G401.6 (cell line): Measurements from ENCODE around the gene AVP.
"Not testable (repeated sequence)": the region's sequence is repeated elsewhere in the genome, so short reads cannot be mapped to it uniquely, and the experiment has no call there.

ENCODE experiments used
- FAIRE-seq: peaks from 2 replicates; lab custom pipeline; 2012; peaks lifted over from hg19 to GRCh38; lab: Jason Lieb, UNC

Gene AVP

DNA sequence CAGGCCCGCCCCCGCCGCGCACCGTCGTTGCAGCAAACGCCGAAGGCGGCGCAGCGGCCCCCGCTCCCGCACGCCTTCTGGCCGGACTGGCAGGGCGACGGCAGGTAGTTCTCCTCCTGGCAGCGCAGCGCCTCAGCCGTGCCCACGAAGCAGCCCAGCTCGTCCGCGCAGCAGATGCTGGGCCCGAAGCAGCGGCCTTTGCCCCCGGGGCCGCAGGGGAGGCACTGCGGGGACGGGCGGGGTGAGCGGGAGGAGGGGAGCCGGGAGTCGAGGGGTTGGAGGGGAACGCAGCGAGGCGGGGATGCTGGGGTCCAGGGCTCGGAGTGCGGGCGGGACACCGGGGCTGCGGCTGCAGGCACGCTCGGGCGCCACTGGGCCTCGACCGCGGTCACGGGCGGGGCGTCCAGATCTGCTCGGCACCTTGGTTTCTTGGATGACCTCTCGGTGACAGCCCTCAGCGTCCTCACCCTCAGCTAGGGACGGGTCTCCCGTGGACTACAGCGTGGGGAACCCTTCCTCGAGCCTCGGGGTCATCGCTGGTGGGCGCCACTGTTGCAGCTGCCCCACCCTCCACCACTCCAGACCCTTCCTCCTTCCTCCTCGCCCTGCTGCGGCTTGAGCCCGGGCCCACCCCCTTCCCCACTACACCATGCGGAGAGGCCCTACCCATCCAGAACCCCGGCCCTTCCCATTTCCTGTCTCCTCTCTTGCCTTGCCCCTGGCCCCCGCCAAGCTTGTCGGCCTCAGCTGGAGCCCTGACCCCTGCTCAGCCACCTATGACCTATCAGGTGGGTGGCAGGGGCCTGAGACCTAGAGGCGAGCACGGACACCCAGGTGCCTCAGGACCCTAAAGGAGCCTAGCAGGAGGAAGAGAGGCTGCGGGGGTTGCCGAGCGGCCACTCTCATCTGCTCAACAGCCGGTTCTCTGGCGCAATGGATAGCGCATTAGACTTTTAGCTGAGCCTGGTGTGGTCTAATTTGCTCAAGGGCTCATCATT is 1.3 kb downstream of the AVP start:
- FAIRE-seq = no peak

GRCh38 chr20:3082306-3082951 is 2.1 kb downstream of the AVP start:
- FAIRE-seq = no peak

- FAIRE-seq = no peak
Measured at GRCh38 chr20:3081641-3082040, 2.9 kb downstream of the AVP start.

GRCh38 chr20:3080939-3081388 is 3.6 kb downstream of the AVP start:
- no peak for FAIRE-seq

- no peak for FAIRE-seq
Measured at GRCh38 chr20:3077618-3078134, 6.8 kb downstream of the AVP start.

DNA sequence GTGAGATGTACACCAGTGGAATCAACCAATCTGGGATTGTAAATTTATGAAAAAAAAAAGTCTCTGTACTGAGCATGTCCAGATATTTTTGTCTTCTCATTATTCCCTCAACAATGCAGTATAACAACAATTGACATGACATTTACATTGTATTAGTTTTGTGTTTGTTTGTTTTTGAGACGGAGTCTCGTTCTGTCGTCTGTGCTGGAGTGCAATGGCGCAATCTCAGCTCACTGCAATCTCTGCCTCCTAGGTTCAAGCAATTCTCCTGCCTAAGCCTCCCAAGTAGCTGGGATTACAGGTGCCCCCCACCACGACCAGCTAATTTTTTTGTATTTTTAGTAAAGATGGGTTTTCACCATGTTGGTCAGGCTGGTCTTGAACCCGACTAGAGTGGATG is 9.2 kb downstream of the AVP start:
- FAIRE-seq = not testable (repeated sequence)

DNA sequence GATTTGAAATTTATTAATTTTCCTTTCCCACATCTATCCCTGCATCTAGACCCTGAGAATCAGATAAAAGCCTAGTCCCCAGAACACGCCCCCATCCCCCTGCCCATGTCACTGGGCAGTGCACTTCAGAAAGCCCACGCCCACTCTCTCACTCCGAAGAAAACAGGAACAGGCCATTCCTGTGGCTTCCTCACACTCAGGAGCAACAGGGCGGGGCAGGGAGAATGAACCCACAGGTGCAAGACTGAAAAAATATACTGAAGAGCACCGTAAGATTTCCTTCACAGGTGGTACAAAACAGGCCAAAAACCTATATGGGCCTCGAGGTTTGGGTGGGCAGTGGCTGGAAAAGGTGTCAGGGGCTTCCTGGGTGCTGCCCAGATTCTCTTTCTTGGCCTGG is 9.7 kb downstream of the AVP start:
- no peak for FAIRE-seq

GRCh38 chr20:3073251-3073643 is 11.3 kb downstream of the AVP start:
- FAIRE-seq = not testable (repeated sequence)

- no peak for FAIRE-seq
Measured at GRCh38 chr20:3072530-3073250, 11.8 kb downstream of the AVP start.

GRCh38 chr20:3071610-3072529 is 12.7 kb downstream of the AVP start, which contains the start of gene OXT:
TSS of gene OXT (plus strand) at chr20:3071620. CDS start at chr20:3071656, 36 bp downstream.
- FAIRE-seq = no peak

DNA sequence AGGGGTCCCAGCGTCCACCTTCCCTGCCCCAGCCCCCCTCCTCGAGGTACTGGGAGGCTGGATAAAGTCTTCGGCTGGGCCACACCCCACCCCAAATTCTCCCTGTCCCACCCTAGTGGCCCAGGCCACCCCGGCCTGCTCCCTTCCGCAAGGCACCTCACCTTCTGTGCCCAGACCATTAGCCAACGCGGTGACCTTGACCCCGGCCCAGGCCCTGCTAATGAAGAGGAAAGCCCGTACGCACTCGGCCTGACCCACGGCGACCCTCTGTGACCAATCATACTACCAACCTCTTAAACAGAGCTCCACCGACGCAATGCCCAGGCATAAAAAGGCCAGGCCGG is 13.3 kb downstream of the AVP start:
- FAIRE-seq = no peak

GRCh38 chr20:3070725-3071124 is 13.8 kb downstream of the AVP start:
- no peak for FAIRE-seq

GRCh38 chr20:3068986-3069900 is 15.3 kb downstream of the AVP start:
- no peak for FAIRE-seq

DNA sequence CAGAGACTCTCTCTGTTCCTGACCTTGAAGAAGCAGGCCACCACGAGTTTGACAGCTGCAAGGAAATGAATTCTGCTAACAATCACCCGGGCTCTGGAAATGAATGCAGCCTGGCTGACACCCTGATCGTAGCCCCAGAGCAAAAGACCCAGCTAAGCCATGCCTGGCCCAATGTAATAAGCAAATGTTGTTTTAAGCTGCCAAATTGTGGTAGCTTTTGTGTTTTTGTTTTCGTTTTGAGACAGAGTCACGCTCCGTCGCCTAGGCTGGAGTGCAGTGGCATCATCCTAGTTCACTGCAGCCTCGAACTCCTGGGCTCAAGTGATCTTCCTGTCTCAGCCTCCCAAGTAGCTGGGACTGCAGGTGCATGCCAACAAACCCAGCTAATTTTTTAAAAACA is 16.4 kb downstream of the AVP start:
- no peak for FAIRE-seq

DNA sequence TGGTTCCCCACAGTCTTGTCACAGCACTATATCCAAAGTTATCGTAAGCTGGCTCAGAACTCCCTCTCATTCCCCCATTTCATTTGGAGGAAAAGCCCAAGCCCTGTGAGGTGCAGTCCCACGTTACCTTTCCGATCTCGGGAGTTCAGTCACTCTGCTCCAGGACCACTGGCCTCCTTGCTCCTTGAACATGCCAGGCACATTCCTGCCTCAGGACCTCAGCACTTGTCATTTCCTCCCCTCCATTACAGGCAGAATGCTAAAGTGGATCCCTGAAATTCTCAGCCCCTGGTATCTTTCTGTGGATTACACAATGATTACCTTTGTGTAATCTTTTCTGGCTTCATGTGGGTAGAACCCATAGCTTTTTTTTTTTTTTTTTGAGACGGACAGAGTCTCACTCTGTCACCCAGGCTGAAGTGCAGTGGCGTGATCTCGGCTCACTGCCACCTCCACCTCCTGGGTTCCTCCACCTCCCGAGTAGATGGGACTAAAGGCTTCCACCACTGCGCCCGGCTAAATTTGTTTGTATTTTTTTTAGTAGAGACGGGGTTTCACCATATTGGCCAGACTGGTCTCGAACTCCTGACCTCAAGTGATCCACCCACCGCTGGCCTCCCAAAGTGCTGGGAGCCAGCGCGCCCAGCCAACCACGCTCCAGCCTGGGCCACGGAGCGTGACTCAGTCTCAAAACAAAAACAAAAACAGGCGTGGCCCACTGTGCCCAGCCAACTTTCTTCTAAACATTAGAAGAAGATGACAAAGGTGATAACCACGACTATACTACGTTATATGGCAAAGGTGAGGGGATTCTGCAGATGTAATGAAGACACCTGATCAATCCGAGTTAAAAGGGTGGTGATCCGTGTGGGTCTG is 17.1 kb downstream of the AVP start:
- FAIRE-seq = no peak

- not testable (repeated sequence) for FAIRE-seq
Measured at GRCh38 chr20:3064119-3064518, 20.4 kb downstream of the AVP start.

DNA sequence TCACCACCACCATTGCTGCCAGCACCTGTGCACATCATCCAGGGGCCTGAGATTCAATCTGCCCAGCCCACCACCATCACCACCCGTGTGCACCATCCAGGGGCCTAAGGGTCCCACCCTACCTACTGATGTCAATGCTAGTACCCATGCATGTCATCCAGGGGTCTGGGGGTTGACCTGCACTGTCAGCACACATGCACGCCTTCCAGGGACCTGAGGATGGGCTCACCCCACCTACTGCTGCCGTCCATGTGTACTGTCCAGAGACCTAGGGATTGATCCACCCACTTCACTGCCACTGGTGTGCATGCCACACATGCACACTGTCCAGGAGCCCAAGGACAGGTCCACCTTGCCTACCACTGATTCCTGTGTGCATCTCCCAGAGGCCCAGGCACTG is 25.0 kb downstream of the AVP start:
- no peak for FAIRE-seq

- FAIRE-seq = no peak
Measured at GRCh38 chr20:3051385-3052019, 33.0 kb downstream of the AVP start.
